B cell (primary cell): ENCODE measurements around the gene CDC42EP4. TPM values are rescaled to one million over a fixed set of nuclear protein-coding genes. Genes with fewer than 3 reads are reported as not detected.

Experiments used
- ATAC-seq: fragments of 200-7000 bp; cut with Tn5 transposase; one replicate; pipeline ENCODE4 v1.10.0; 2021; ENCODE audit warnings: low read depth, mild to moderate bottlenecking, moderate number of reproducible peaks, moderate library complexity
- CTCF ChIA-PET: fragments of 350-600 bp; sonication (Branson Sonifier 250); formaldehyde crosslinking; loops from one replicate; lab custom pipeline; 2021; ENCODE audit warnings: antibody characterized with exemption, inconsistent platforms; lab: Charles Lee
- POLR2A ChIA-PET: fragments of 350-600 bp; sonication (Branson Sonifier 250); formaldehyde crosslinking; loops from one replicate; lab custom pipeline; 2021; ENCODE audit warnings: antibody characterized with exemption; lab: Charles Lee
- DNase-seq: peaks from one replicate; pipeline ENCODE4 v3.0.0; 2013
- H2AFZ ChIP-seq: 2 replicates; pipeline ENCODE4 v1.6.1; 2012; ENCODE audit warnings: mild to moderate bottlenecking, low read depth, low read length; ENCODE audit not compliant: insufficient read depth, poor library complexity, severe bottlenecking
- H3K27ac ChIP-seq, 2 donors: 1 replicate in 1 of 2; 2 replicates in 1 of 2; pipeline ENCODE4 v1.5.1; 2012 to 2013; ENCODE audit warnings: low read length in 2 of 2, mild to moderate bottlenecking in 2 of 2, moderate library complexity in 1 of 2
- H3K27me3 ChIP-seq, 4 experiments: fragments of 200-600 bp in 1 of 4; sonication (generic) in 1 of 4; replicated peaks in 1 of 4; 1 replicate in 2 of 4; 2 replicates in 2 of 4; pipeline versions ENCODE4 v1.6.1 to v1.7.0; 2013 to 2016; ENCODE audit warnings: low read length in 3 of 4, mild to moderate bottlenecking in 2 of 4, mixed read lengths in 1 of 4, moderate library complexity in 1 of 4; ENCODE audit not compliant: insufficient read depth in 4 of 4, control insufficient read depth in 3 of 4; ENCODE audit errors: control extremely low read depth in 1 of 4
- H3K36me3 ChIP-seq, 2 experiments: replicated peaks in 1 of 2; 1 replicate in 1 of 2; 2 replicates in 1 of 2; pipeline versions ENCODE4 v1.6.1 to v1.7.1; 2013; ENCODE audit warnings: low read length in 1 of 2; ENCODE audit not compliant: insufficient read depth in 2 of 2, control insufficient read depth in 1 of 2; ENCODE audit errors: control extremely low read depth in 1 of 2, extremely low read depth in 1 of 2
- H3K4me1 ChIP-seq, 2 donors: fragments of 200-600 bp in 1 of 2; sonication (generic) in 1 of 2; 1 replicate in 1 of 2; 2 replicates in 1 of 2; pipeline versions ENCODE4 v1.5.1 to v1.6.1; 2013 to 2017; ENCODE audit warnings: low read length in 2 of 2; ENCODE audit not compliant: control insufficient read depth in 2 of 2, insufficient read depth in 2 of 2
- H3K4me2 ChIP-seq: replicated peaks from 2 replicates; pipeline ENCODE3; 2012; ENCODE audit warnings: mild to moderate bottlenecking, low read depth, low read length; ENCODE audit not compliant: poor library complexity, severe bottlenecking
- H3K4me3 ChIP-seq, 5 experiments: fragments of 200-600 bp in 1 of 5; sonication (generic) in 1 of 5; 1 replicate in 3 of 5; 2 replicates in 2 of 5; pipeline versions ENCODE4 v1.5.1 to v1.7.0; 2011 to 2016; ENCODE audit warnings: low read length in 4 of 5, mild to moderate bottlenecking in 4 of 5, low read depth in 2 of 5, control low read depth in 1 of 5, moderate library complexity in 1 of 5; ENCODE audit not compliant: insufficient read depth in 1 of 5; ENCODE audit errors: control extremely low read depth in 1 of 5, extremely low read depth in 1 of 5
- H3K79me2 ChIP-seq: fragments of 200-600 bp; sonication (generic); one replicate; pipeline ENCODE4 v1.6.0; 2016; ENCODE audit warnings: low read length; ENCODE audit not compliant: control insufficient read depth, insufficient read depth
- H3K9ac ChIP-seq: fragments of 200-600 bp; sonication (generic); 2 replicates; pipeline ENCODE4 v1.6.1; 2017; ENCODE audit warnings: mild to moderate bottlenecking, low read length, moderate library complexity
- H3K9me3 ChIP-seq, 3 donors: one replicate each; pipeline versions ENCODE4 v1.6.1 to v1.7.1; 2013; ENCODE audit warnings: low read length in 2 of 3; ENCODE audit not compliant: control insufficient read depth in 2 of 3, insufficient read depth in 1 of 3; ENCODE audit errors: control extremely low read depth in 1 of 3
- H4K20me1 ChIP-seq: 2 replicates; pipeline ENCODE4 v1.6.0; 2012; ENCODE audit warnings: mild to moderate bottlenecking, low read length; ENCODE audit not compliant: insufficient read depth, control insufficient read depth, poor library complexity, severe bottlenecking
- H3K27ac Mint-ChIP-seq: one replicate; pipeline ENCODE4 v1.8.0; 2021; ENCODE audit warnings: mixed read lengths
- H3K27me3 Mint-ChIP-seq: one replicate; pipeline ENCODE4 v1.8.0; 2021; ENCODE audit warnings: mixed read lengths
- H3K4me1 Mint-ChIP-seq: one replicate; pipeline ENCODE4 v1.8.0; 2021; ENCODE audit warnings: mixed read lengths
- H3K4me3 Mint-ChIP-seq: one replicate; pipeline ENCODE4 v1.8.0; 2021; ENCODE audit warnings: mixed read lengths
- H3K9me3 Mint-ChIP-seq: one replicate; pipeline ENCODE4 v1.8.0; 2022; ENCODE audit warnings: mixed read lengths; ENCODE audit not compliant: insufficient read depth
- CTCF ChIP-seq: fragments of 200-600 bp; IDR thresholded peaks from one replicate; pipeline ENCODE4 v1.8.0; 2022; ENCODE audit warnings: antibody characterized with exemption, mild to moderate bottlenecking
- EZH2 ChIP-seq: IDR thresholded peaks from 2 replicates; pipeline ENCODE4 v1.6.1; 2012; ENCODE audit warnings: borderline replicate concordance, low read depth, mild to moderate bottlenecking, moderate library complexity, low read length; ENCODE audit not compliant: insufficient read depth, poor library complexity, severe bottlenecking
- WGBS: methylation state at CpG from one replicate; pipeline ENCODE4 v1.1.5; 2013; ENCODE audit warnings: missing lambda C conversion rate; ENCODE audit not compliant: insufficient coverage; 5-methylcytosine and 5-hydroxymethylcytosine counted together
- intact Hi-C: fragments of 100-400 bp; cut with micrococcal nuclease; formaldehyde crosslinking; loops from one replicate; pipeline ENCODE4 v1.10.0; 2022
- polyA plus RNA-seq: library from polyadenylated mRNA; depleted of rRNA; stranded (reverse); fragments of >200 nt; gene quantifications from 2 replicates; pipeline ENCODE4 v1.2.3, GENCODE V29; 2012
- total RNA-seq, 2 donors: library from RNA; stranded (reverse); fragments of 120-200 nt in 1 of 2; gene quantifications; 1 replicate in 1 of 2; 2 replicates in 1 of 2; pipeline versions ENCODE4 v1.2.3 to v1.2.4, GENCODE V29; 2013 to 2022

CDC42EP4 gene
- total and polyA plus RNA-seq, 2 donors (not counting 1 experiment from before 2014, with no cell fraction given) = 0.79 to 2.0 TPM

- H3K9me3 Mint-ChIP-seq = no peaks in the 10 kb centered on the region
- Histone ChIP-seq H3K4me1 (peaks cover 0 to 8% of the 10 kb centered on the region in 2 donors), H3K79me2 (no peaks in the 10 kb centered on the region), H3K27me3 (no peaks in the 10 kb centered on the region), H3K4me2 (no peak overlapping the region), H3K9me3 (peaks cover 0 to 5% (median 0%) of the 10 kb centered on the region in 3 donors), H2AFZ (no peak overlapping the region), H3K36me3 (no peaks in the 10 kb centered on the region), H4K20me1 (no peaks in the 10 kb centered on the region), H3K4me3 (no peak overlapping the region), H3K27ac (no peak overlapping the region), H3K9ac (no peak overlapping the region)
- H3K4me3 Mint-ChIP-seq = no peak overlapping the region
- H3K27ac Mint-ChIP-seq = no peak overlapping the region
- peaks cover 6% of the 10 kb centered on the region for H3K4me1 Mint-ChIP-seq
- ChIA-PET CTCF (no interaction called here), POLR2A (no interaction called here)
- peaks cover 9% of the 10 kb centered on the region for H3K27me3 Mint-ChIP-seq
- DNase-seq = no peak
- ATAC-seq = no peak
- 90% methylated on average over 4 of the region's 4 CpGs for WGBS
- no peak for TF ChIP-seq CTCF
- no peak for TF ChIP-seq EZH2
- intact Hi-C loops = loop anchor here (5.0 kb wide), 1 partner anchor 38 kb away; the partner anchor contains the start of gene CDC42EP4
Measured at GRCh38 chr17:73274490-73274889, 37.3 kb downstream of the CDC42EP4 start.

GRCh38 chr17:73272906-73273218 is 38.9 kb downstream of the CDC42EP4 start:
- DNase-seq = no peak
- intact Hi-C loops = loop anchor here (5.0 kb wide), 1 partner anchor 39 kb away; the partner anchor contains the start of gene CDC42EP4
- H4K20me1 ChIP-seq = no peaks in the 10 kb centered on the region
- no peak overlapping the region for H3K9ac ChIP-seq
- CTCF ChIA-PET = no interaction called here
- Mint-ChIP-seq H3K27ac (no peak overlapping the region), H3K4me3 (no peak overlapping the region), H3K4me1 (peaks cover 6% of the 10 kb centered on the region), H3K27me3 (no peaks in the 10 kb centered on the region), H3K9me3 (no peaks in the 10 kb centered on the region)
- H3K27me3 ChIP-seq = no peaks in the 10 kb centered on the region
- no peaks in the 10 kb centered on the region for H3K79me2 ChIP-seq
- H3K4me2 ChIP-seq = no peak overlapping the region
- H3K9me3 ChIP-seq = peaks cover 0 to 5% (median 0%) of the 10 kb centered on the region in 3 donors
- peaks cover 0 to 8% of the 10 kb centered on the region in 2 donors for H3K4me1 ChIP-seq
- H3K27ac ChIP-seq = no peak overlapping the region
- no peaks in the 10 kb centered on the region for H3K36me3 ChIP-seq
- POLR2A ChIA-PET = no interaction called here
- H2AFZ ChIP-seq = no peak overlapping the region
- no CpG with 5 or more reads among the region's 8 CpGs for WGBS
- no peak overlapping the region for H3K4me3 ChIP-seq
- ATAC-seq = no peak
- TF ChIP-seq EZH2 = no peak
- TF ChIP-seq CTCF = no peak
